ENCODE measurements around the gene TNC.

DNA sequence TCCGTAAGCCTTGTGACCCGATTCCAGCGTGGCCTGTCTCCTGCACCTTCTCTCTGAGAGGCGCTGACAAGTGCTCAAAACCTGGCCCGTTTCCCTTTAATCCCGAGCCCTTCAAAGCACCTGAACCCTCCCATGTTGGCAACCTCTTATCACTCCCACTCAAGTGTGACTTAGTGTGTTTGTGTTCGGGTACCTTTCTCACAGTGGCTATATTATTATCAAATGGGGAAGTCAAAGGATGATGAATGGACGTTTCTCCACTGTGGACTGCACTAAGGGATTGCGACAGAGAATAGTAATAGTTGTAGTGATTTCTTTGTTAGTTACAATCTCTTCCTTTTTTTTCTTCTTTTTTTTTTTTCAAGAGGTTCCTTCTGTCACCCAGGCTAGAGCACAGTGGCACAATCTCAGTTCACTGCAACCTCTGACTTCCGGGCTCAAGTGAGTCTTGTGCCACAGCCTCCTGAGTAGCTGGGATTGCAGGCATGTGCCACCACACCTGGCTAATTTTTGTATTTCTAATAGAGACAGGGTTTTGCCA lies 122.2 kb downstream of the TNC start:
- TF ChIP-seq, protein P1, sequence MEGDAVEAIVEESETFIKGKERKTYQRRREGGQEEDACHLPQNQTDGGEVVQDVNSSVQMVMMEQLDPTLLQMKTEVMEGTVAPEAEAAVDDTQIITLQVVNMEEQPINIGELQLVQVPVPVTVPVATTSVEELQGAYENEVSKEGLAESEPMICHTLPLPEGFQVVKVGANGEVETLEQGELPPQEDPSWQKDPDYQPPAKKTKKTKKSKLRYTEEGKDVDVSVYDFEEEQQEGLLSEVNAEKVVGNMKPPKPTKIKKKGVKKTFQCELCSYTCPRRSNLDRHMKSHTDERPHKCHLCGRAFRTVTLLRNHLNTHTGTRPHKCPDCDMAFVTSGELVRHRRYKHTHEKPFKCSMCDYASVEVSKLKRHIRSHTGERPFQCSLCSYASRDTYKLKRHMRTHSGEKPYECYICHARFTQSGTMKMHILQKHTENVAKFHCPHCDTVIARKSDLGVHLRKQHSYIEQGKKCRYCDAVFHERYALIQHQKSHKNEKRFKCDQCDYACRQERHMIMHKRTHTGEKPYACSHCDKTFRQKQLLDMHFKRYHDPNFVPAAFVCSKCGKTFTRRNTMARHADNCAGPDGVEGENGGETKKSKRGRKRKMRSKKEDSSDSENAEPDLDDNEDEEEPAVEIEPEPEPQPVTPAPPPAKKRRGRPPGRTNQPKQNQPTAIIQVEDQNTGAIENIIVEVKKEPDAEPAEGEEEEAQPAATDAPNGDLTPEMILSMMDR (IDR thresholded peaks at IDR 0.05): no peak
- no peak for TF ChIP-seq POLR2A (IDR thresholded peaks at IDR 0.05)

Measured in lower leg skin (tissue), 3 donors.